Pancreas (tissue), 10 donors: ENCODE results near the gene GTPBP8. TPM values are rescaled to one million over a fixed set of nuclear protein-coding genes. Genes with fewer than 3 reads are reported as not detected.
A peak's percentile ranks its signal among the peaks of the same experiment; 100 is the strongest.

Source experiments
- ATAC-seq, 4 donors: fragments of 200-7000 bp; cut with Tn5 transposase; one replicate each; pipeline versions ENCODE4 v1.8.0 to v1.9.1; 2020; ENCODE audit warnings: mild to moderate bottlenecking in 4 of 4, moderate library complexity in 4 of 4
- DNase-seq, 6 donors: peaks; one replicate each; pipeline ENCODE4 v3.0.0-alpha.2; 2020
- FAIRE-seq: peaks from 2 replicates; lab custom pipeline; 2012; peaks lifted over from hg19 to GRCh38; lab: Jason Lieb, UNC
- H3K27ac ChIP-seq, 4 donors: fragments of 200-600 bp; sonication (generic); 1 replicate in 3 of 4; 2 replicates in 1 of 4; pipeline versions ENCODE4 v1.5.0 to v1.8.0; 2020
- H3K27me3 ChIP-seq, 4 donors: fragments of 200-600 bp; one replicate each; pipeline ENCODE4 v1.8.0; 2021
- H3K36me3 ChIP-seq, 3 donors: fragments of 200-600 bp; sonication (generic) in 1 of 3; one replicate each; pipeline versions ENCODE4 v1.5.0 to v1.8.0; 2020 to 2021
- H3K4me1 ChIP-seq, 3 donors: fragments of 200-600 bp; one replicate each; pipeline ENCODE4 v1.8.0; 2021
- H3K4me3 ChIP-seq, 4 donors: fragments of 200-600 bp; sonication (generic) in 2 of 4; one replicate each; pipeline versions ENCODE4 v1.5.0 to v1.8.0; 2020 to 2021
- H3K9me3 ChIP-seq, 4 donors: fragments of 200-600 bp; one replicate each; pipeline ENCODE4 v1.8.0; 2021
- CTCF ChIP-seq, 4 donors: fragments of 200-600 bp; sonication (generic) in 3 of 4; IDR thresholded peaks; one replicate each; pipeline versions ENCODE4 v1.5.0 to v1.8.0; 2021; ENCODE audit warnings: antibody characterized with exemption in 4 of 4
- WGBS, 2 donors: extraction: QIAGEN DNeasy Blood & Tissue Kit; methylation state at CpG; one replicate each; pipeline ENCODE4 v1.1.7; 2013; 5-methylcytosine and 5-hydroxymethylcytosine counted together
- intact Hi-C, 3 donors: fragments of 100-400 bp; cut with DNase I; formaldehyde crosslinking; loops; one replicate each; pipeline versions ENCODE4 v1.11.1 to v1.14.2; 2022
- polyA plus RNA-seq, 2 donors: library from polyadenylated mRNA; stranded (reverse); fragments of 200-250 nt; gene quantifications; one replicate each; pipeline ENCODE4 v1.2.3, GENCODE V29; 2013
- total RNA-seq, 6 donors: library from RNA; stranded (reverse); fragmentation: NEBNext Ultra II Directional in 4 of 6; extraction: Animal tissue kit (Norgen Biotek cat#: 25700) in 4 of 6; gene quantifications; one replicate each; pipeline versions ENCODE4 v1.2.1 to v1.2.4, GENCODE V29; 2021 to 2023
- donor health status: healthy with polysubstance abuse.
- donor health status: DM: no; HTN: no; CAD: no; lungs with moderate emphysema.
- donor health status: DM: no; HTN: no; CAD: no.
- donor health status: control.
- donor health status: control.
- donor health status: Bipolar disorder and iron deficiency.
- donor health status: DM: yes; HTN: yes; CAD: no.
- donor health status: DM: no; HTN: no; CAD: no.
- donor health status: DM: no; HTN: no; CAD: no.
- donor health status: DM: yes; HTN: yes; CAD: no.

GTPBP8 gene
- total and polyA plus RNA-seq, 8 donors, result 3.6 to 14.0 (median 7.5) TPM

- intact Hi-C loops, result loop anchor here in 1 of 3 donors (10.0 kb wide), 1 partner anchor 340 kb away; the partner anchor contains the start of gene CCDC80
- Histone ChIP-seq H3K9me3 (no peaks in the 10 kb centered on the region), H3K36me3 (no peaks in the 10 kb centered on the region), H3K4me1 (peaks cover 0 to 3% (median 0%) of the 10 kb centered on the region in 3 donors), H3K27me3 (no peaks in the 10 kb centered on the region), H3K4me3 (no peak overlapping the region), H3K27ac (no peak overlapping the region)
- FAIRE-seq (no peak), DNase-seq (no peak), ATAC-seq (no peak)
- WGBS, 2 donors, result 74 to 86% methylated on average over 2 of the region's 2 CpGs
- no peak for TF ChIP-seq CTCF (IDR thresholded peaks at IDR 0.05)
Observed at GRCh38 chr3:112984485-112984884, 6.3 kb upstream of the GTPBP8 start.

GRCh38 chr3:112987710-112988334 lies 3.0 kb upstream of the GTPBP8 start:
- peak in 2 of 6 donors; percentile 21 to 52 for DNase-seq

GRCh38 chr3:112995800-112996199 lies 5.0 kb downstream of the GTPBP8 start:
- intact Hi-C loops, result no loop called here
- DNase-seq (no peak), FAIRE-seq (no peak), ATAC-seq (no peak)
- Histone ChIP-seq H3K9me3 (no peaks in the 10 kb centered on the region), H3K4me1 (peaks cover 0 to 15% (median 15%) of the 10 kb centered on the region in 3 donors), H3K27ac (no peak overlapping the region), H3K27me3 (no peaks in the 10 kb centered on the region), H3K4me3 (no peak overlapping the region), H3K36me3 (peaks cover 0 to 22% (median 0%) of the 10 kb centered on the region in 3 donors)
- TF ChIP-seq CTCF (IDR thresholded peaks at IDR 0.05), result no peak
- 77 to 80% methylated on average over 4 of the region's 4 CpGs for WGBS, 2 donors

More at GRCh38 chr3:112987710-112988334, 3.0 kb upstream of the GTPBP8 start:
- peaks cover 0 to 18% (median 13%) of the 10 kb centered on the region in 3 donors for H3K4me1 ChIP-seq
- no peak overlapping the region for H3K4me3 ChIP-seq
- H3K27me3 ChIP-seq, result no peaks in the 10 kb centered on the region
- FAIRE-seq (no peak), ATAC-seq (no peak)
- intact Hi-C loops, result loop anchor here in 2 of 3 donors (5.0 to 10.0 kb wide), 2 partner anchors 343 to 406 kb away; partner anchors contain the start of gene CCDC80 (in 1 of the 2)
- H3K27ac ChIP-seq, result no peak overlapping the region
- 88 to 90% methylated on average over 9 of the region's 9 CpGs for WGBS, 2 donors
- H3K9me3 ChIP-seq, result no peaks in the 10 kb centered on the region
- TF ChIP-seq CTCF (IDR thresholded peaks at IDR 0.05), result no peak
- H3K36me3 ChIP-seq, result no peaks in the 10 kb centered on the region

- no peaks in the 10 kb centered on the region for H3K9me3 ChIP-seq
- no peak for FAIRE-seq
Observed at GRCh38 chr3:113000691-113001090, 9.9 kb downstream of the GTPBP8 start.

More at GRCh38 chr3:113000691-113001090, 9.9 kb downstream of the GTPBP8 start:
- H3K27me3 ChIP-seq, result no peaks in the 10 kb centered on the region
- intact Hi-C loops, result no loop called here
- peaks cover 0 to 46% (median 3%) of the 10 kb centered on the region in 3 donors for H3K36me3 ChIP-seq
- no peak for TF ChIP-seq CTCF (IDR thresholded peaks at IDR 0.05)
- ATAC-seq (no peak), DNase-seq (no peak)
- no peaks in the 10 kb centered on the region for H3K4me1 ChIP-seq
- H3K4me3 ChIP-seq, result no peak overlapping the region
- H3K27ac ChIP-seq, result no peak overlapping the region
- WGBS, 2 donors, result 82 to 86% methylated on average over 4 of the region's 4 CpGs
